ENCODE measurements around the gene ZNF385C.

DNA sequence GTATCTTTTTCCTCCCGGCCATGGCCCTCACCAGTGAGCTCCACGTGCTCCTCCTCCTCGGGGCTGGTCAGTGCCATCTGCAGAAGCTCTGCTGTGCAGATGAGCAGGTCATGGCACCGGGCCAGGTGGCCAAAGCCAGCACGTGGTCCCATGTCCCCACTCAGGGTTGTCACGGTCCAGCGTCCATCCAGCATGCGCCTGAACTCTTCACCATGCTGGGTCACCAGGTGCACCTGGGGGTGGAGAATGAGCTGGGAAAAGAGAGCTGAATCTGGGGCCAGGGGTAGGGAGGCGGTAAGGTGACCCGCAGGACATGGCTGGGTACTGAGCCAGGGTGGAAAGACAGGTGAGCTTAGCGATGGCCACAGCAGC lies 13.0 kb upstream of the ZNF385C start:
- TF ChIP-seq, protein P1, sequence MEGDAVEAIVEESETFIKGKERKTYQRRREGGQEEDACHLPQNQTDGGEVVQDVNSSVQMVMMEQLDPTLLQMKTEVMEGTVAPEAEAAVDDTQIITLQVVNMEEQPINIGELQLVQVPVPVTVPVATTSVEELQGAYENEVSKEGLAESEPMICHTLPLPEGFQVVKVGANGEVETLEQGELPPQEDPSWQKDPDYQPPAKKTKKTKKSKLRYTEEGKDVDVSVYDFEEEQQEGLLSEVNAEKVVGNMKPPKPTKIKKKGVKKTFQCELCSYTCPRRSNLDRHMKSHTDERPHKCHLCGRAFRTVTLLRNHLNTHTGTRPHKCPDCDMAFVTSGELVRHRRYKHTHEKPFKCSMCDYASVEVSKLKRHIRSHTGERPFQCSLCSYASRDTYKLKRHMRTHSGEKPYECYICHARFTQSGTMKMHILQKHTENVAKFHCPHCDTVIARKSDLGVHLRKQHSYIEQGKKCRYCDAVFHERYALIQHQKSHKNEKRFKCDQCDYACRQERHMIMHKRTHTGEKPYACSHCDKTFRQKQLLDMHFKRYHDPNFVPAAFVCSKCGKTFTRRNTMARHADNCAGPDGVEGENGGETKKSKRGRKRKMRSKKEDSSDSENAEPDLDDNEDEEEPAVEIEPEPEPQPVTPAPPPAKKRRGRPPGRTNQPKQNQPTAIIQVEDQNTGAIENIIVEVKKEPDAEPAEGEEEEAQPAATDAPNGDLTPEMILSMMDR (IDR thresholded peaks at IDR 0.05) = no peak
- TF ChIP-seq POLR2A (IDR thresholded peaks at IDR 0.05) = no peak

All from body of pancreas (tissue), 4 donors.